ENCODE results near the gene SYT6.

DNA sequence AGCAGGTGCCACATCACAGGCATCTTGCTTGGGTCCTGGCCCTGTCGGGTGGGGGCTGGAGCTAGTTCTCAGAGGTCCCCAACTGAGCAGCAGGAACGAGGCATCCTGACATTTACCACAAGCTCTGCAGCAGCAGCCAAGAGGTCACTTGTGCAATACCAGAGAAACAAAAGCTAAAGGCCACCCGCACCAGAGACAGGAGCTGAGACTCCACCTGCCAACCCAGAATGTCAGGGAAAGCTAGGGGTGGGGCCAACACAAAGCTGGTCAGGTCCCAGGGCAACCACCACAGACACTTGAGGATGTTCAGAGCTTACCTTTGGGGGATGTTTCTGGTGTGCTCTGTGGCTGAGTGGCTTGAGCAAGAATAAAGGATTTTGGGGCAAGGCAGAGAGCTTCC, 13.6 kb upstream of the SYT6 start:
- TF ChIP-seq EZH2 (IDR thresholded peaks at IDR 0.05; ENCODE audit: low read length, missing control alignments): no peak
- TF ChIP-seq CTCF (conservative IDR thresholded peaks at IDR 0.05 in 1 of 2, IDR thresholded peaks at IDR 0.05 in 1 of 2; ENCODE audit: low read depth in 1 of 2, low read length in 2 of 2): no peak
